ENCODE data around the gene MNT.

MNT gene

DNA sequence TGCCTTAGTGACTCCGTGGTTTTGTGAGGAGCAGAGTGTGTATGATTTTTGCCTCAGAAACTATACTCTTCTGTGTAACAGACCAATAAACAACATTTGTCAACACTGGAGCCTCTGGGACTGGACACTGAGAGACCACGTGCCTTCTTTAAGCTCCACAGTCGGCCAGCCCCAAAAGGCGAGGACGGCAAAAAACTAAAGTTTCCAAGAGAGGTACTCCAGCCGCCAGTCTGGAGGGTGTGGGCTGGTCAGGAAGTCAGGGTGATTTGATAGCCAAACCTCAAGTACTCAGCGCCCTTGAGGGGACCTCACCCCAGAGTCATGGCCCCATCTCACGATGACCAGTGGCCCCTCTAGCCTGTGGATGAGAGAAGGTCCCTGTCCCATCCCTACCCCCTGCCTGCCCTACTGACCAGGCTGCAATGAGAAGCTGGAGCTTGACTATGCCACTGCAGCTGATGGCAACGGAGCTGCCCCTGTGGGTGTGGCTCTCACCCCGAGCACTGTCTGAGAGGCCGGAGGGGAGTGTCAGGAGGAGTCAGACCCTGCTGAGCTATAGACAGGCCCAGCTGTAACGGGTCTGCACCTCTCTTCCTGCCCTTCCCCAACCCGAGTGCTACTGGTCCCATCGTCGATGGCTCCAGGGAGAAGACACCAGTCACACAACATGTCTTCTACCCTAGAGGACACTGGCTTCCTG, 19.8 kb downstream of the MNT start:
- DNase-seq (ENCODE audit: low read depth): no peak

DNA sequence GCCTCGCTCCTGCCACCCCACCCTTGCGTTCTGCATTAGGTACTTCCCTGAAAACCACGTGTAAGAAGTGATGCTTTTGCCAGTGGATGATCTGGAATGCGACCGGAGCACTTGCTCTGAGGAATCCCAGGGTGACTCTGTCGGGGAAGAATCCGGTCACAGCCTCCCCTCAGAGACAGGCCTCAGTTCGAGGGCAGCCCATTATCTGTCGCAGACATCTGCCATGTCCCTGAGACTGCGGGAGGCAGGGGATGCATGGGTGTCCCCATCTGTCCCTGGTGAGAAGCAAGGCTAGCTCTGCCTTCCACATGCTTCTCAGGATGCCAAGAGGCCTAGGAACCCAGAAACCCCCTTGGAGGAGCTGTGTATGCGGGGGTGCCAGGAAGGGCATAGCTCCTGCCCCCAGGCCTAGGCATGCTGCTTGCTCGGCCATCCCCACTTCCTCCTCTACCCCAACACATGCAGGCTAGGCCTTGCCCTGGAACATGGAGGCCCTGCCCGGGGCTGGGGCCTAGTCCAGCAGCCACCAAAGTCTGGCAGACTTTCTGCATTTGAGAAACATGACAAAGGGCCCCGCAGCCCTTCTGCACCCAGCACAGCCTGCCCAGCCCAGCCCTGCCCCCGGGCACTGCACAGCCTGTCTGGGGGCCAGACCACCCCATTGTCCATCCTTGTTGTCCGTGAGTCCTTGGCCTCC, 20.5 kb downstream of the MNT start:
- no peak for DNase-seq (ENCODE audit: low read depth)

DNA sequence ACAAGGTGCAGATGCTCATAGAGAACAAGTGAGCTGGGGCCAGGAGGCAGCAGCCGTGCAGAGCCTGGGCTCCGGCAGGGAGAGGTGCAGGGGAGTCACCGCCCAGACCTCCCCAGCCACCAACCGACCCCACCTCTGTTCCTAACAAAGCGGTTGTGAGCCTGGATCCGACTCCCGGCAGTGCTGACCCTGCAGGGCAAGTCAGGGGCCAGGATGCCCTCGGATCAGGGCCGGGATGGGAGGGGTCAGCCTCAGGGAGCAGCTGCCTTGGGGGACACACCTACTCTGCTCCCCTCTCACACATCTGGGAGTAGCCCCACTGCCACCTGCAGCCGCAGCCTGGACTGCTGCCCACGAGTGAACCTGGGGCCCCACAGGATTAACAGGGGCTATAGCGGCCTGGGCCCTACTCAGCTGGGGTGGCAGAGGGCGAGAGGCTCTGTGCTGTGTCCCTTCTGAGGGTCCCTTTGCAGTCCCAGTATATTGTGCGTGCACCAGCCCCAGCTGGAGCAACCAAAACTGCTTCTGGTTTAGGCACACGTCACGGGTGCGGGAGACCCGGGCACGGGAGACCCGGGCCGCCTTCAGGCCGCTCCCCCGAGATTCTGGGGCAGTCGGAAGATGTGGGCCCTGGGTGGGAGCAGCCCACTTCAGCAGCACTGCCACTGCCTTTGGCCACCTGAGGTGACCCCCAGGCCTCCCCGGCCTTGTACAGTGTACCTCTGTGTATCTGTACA, 21.2 kb downstream of the MNT start:
- DNase-seq (ENCODE audit: low read depth): no peak

DNA sequence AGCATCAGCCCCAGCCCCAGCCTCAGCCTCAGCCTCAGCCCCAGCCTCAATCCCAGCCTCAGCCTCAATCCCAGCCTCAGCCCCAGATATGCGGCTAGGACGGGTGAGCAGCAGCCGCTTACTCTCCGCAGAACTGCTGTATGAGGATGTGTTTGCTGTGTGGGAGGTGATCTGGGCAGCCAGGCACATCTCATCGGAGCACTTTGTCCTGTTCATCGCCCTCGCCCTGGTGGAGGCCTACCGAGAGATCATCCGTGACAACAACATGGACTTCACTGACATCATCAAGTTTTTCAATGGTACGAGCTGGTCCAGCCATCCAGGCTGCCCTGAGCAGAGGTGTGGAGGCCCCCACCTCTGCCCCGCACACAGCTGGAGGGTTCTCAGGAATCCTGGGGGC, 22.0 kb downstream of the MNT start:
- DNase-seq (ENCODE audit: low read depth): no peak

DNA sequence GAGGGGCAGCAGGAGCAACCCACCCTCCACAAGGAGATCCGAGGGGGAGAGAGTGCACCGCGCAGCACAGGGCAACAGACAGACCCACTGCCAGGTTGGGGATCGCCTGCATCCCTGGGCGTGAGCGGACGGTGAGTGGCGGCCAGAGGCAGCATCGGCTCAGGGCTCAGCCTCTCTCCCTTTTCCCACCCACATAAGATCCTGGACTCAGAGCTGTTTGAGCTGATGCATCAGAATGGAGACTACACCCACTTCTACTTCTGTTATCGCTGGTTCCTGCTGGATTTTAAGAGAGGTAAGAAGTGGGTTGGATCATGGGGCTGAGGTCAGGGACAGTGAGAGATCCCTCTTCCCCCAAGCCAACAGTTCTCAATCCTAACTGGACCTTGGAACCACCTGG, 23.2 kb downstream of the MNT start:
- no peak for DNase-seq (ENCODE audit: low read depth)

DNA sequence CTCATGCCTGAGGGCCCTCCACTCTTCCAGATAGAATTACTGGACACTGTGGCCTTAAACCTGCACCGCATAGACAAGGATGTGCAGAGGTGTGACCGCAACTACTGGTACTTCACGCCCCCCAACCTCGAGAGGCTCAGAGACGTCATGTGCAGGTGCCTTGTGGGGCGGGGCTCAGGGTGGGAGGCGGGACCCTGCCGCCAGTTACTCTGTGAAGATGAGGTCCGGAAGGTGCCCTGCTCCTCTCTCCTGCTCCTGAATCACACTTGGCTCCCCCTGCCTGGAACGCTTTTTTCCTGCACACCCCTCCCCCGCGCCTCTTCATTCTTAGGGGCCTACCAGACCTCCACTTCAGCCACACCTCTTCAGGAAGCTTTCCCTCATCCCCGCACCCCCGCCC, 24.8 kb downstream of the MNT start:
- DNase-seq (ENCODE audit: low read depth): no peak

DNA sequence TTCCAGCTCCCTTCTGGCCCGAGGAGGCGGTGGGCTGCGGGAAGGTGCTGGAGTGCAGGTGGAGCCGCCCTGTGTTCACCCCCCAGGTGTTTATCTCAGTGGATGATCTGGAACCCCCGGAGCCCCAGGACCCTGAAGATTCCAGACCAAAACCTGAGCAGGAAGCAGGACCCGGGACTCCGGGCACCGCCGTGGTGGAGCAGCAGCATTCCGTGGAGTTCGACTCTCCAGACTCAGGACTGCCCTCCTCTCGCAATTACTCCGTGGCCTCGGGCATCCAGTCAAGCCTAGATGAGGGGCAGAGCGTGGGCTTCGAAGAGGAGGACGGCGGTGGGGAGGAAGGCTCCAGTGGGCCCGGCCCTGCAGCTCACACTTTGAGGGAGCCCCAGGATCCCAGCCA, 25.5 kb downstream of the MNT start:
- no peak for DNase-seq (ENCODE audit: low read depth)

DNA sequence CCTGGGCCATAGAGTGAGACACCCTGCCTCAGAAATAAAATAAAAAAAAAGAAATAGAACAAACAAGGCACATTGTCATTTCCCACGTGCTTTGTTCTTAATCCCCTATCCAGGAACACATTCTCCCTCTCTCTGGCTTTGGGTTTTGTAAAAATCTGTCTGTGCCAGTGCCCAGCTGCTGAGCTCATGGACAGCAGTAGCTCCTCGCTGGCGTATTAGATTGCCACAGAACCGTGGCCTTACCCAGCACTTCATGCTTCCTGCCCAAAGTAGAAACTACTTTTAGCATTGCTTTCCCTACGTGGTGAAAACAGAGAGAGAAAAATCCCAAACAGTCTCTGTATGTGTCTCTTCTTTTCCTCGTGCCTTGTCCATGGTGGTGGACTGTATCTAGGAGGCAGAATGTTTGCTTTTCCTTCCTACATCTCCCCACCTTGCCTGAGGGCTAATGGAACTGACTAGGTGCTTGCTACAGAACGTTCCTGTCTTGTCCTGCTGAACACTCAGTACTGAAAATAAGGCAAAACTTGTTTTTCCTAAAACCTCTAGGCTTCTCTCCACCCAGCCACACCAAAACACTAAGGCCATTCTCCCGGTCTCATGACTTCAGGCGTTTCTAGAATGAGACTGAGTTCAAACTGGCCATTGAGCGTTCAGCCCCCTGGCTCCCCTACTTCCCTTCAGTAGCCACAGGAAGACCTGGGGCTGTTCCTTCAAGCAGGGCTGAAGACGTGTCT, 26.1 kb downstream of the MNT start:
- no peak for DNase-seq (ENCODE audit: low read depth)

DNA sequence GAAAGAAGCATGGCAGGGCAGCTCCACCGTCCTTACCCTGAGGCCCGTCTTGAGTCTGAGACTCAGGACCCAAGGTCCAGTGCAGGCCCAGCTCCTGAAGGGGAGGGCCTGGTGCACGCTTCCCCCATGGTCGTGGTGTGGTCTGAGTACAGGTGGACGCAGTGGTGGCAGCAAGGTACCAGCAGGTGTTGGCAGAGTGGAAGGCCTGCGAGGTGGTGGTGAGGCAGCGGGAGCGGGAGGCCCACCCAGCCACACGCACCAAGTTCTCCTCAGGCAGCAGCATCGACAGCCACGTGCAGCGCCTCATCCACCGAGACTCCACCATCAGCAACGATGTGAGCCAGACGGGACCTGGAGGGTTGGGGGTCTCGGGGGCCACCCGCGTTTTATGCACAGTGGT, 27.7 kb downstream of the MNT start:
- no peak for DNase-seq (ENCODE audit: low read depth)

DNA sequence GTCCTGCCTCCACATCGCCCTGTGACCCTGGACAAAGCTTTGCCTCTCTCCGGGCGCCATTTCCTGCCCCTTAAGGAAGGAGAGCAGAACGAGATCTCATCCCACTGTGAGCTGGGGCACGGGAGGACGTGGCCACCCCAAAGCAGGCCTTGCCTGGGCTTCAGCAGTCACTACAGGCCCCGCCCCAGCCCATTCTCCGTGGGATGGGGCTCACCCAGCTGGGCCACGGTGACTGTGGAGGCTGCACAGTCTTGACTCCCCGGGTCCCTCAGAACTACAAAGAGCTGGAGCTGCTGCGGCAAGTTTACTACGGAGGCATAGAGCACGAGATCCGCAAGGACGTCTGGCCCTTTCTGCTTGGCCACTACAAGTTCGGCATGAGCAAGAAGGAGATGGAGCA, 28.2 kb downstream of the MNT start:
- no peak for DNase-seq (ENCODE audit: low read depth)

DNA sequence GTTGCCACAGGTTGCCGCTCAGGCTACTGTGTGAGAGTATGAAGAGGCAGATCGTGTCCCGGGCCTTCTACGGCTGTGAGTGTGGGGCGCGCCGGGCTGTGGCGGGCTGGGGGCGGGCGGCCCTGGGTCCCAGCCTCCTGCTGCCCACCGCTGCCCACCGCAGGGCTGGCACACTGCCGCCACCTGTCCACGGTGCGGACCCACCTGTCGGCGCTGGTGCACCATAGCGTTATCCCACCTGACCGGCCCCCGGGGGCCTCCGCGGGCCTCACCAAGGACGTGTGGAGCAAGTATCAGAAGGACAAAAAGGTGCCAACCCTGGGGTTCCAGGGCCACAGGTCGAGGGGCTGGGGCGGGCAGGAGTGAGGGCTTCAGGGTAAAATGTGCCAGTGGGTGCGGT, 28.7 kb downstream of the MNT start:
- no peak for DNase-seq (ENCODE audit: low read depth)

DNA sequence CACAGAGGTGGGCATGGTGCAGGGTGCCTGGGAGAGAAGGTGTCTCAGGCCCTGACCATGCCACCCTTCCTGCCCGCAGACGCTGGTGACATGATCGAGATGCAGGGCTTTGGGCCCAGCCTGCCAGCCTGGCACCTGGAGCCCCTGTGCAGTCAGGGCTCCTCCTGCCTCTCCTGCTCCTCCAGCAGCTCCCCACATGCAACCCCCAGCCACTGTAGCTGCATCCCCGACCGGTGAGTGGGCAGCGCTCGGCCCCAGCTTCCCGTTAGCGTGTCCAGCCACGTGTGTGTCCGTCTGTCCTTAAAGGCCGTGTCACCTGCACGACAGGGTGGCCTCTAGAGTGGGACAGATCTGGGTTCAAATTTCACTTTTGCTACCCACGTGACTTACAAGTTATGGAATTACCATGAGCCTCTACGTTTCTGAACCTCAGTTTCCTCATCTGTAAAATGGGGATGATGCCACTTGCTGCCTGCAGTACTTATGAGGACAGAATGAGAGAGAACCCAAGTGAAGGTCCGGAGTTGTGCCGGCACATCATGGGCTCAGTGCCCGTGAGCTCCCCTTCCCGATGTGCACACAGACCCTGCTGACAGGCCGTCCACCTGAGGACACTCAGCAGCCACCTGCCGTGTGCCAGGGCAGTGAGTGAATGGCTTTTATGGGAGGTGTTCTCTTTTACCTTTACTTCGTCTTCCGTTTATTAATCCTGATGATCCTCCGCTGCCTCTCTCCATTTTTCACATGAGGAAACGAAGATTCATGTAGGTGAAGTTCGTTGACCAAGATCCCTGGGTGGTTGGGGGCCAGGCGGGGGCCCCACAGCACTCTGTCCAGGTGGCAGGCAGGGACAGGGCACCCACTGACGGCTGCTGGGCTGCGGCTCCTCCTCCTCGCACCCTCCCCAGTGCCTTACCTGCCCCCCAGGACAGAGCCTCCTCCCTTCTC, 29.4 kb downstream of the MNT start:
- DNase-seq (ENCODE audit: low read depth): no peak

DNA sequence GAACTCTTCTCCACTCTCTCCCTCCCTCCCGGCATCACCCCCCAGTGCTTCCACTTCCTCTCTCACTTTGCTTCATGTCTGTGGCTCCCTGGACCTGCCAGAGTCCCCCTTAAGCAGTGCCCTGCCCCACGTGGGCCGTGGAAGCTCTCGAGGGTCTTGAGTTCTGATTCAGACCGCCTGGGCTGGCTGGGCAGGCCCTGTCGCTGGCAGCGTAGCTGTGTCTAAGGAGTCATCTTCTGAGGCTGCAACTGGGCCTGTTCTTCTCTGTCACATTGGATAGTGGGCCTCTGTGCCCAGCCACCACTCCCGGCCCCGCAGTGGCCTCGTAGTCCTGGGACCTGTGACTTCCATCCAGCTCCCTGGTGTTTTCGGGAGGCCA, 30.7 kb downstream of the MNT start:
- DNase-seq (ENCODE audit: low read depth): no peak

DNA sequence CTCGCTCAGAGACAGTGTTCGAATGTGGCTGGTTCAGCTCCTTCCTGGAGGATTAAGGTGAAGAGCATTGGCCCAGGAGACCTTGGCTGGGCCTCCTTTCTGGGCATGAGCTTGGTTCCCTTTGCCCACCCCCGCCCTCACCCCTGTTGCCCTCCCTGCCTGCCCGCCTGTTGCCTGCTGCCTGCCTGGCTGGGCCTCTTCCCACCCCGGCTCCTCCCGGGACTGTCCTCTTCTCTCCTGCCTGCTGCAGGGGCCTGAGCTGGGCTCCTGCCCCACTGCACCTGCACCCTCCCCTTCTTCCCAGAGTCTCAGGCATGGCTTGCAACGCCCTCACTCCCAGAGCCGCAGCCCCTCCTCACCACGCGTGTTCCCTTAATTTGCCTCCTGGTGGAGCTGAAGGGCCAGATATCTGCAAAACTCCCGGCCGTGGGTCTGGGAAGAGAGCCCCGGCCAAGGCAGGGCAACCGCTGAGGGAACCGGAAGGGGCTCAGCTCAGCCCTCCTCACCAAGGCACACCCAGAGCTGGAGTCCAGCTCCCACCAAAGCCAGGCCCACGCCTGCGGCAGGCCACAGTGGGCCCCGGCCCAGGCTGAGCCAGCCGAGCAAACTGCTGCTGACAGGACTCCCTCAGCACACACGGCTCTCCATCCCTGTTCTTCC, 31.2 kb downstream of the MNT start:
- no peak for DNase-seq (ENCODE audit: low read depth)

DNA sequence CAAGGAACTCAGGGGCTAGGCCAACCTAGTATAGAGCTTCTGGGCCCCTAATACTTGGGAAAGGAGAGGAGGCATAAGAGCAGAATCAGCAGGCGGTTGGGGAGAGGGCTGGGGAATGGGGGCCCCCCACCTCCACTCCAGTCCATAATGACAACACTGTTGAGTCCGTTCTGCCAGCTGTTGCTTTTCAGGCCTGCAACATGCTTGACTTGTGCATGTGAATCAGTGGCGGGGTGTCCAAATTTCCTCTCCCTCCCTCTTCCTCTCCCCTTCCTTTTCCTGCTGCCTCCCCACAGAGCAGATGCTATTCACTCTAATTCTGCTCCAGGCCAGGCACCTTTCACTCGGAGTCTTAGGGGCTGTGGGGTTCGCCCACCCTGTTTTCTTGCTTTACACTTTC, 31.8 kb downstream of the MNT start:
- DNase-seq (ENCODE audit: low read depth): no peak

DNA sequence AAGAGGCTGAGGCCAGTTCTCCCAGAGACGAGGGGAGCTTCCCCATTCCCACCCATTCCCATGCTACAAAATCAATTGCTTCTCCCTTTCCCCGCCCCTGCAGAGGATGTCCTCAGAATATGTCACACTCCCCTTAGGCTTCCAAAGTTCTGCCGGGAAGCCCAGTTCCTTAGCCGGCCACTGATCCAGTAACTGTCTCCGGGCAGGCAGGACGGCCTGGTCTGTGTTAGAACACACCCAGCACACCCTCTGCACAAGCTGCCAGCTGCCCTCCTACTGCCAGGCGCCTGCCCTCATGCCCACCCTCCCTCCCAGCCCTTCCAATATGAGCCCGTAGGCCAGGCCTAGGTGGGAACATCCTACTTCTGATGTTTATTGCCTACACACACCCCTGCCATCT, 32.5 kb downstream of the MNT start:
- no peak for DNase-seq (ENCODE audit: low read depth)

DNA sequence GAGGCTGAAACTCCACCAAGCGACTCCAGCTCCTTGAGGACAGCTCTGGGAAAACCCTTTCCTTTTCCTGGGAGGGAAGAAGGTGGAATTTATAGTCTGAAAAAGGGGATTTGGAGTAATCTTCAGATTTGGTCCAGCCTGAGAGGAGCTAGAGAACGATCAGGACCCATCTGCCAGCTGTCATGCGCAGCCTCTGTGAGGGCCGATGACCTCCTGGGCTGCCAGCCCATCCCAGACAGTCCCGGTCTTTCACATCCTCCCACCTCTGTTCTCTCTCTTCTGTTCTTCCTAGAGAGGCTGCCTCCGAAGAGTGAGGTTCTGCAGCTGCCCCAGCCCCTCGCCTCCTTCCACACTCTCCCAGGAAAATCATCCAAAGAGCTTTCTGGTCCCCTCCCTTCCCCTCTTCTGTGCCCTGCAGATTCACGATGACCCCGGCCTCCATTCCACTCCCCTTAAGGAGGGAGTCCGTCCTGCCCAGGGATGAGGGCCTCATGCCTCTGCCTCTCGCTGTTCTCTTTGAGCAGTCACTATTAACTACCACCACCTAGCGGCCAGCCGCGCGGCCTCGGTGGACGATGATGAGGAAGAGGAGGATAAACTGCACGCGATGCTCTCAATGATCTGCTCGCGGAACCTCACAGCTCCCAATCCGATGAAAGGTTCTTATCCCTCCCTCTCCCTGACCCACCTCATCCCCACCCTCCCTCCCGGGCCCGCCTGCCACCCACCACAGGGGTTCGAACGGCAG, 33.9 kb downstream of the MNT start:
- DNase-seq (ENCODE audit: low read depth): no peak

DNA sequence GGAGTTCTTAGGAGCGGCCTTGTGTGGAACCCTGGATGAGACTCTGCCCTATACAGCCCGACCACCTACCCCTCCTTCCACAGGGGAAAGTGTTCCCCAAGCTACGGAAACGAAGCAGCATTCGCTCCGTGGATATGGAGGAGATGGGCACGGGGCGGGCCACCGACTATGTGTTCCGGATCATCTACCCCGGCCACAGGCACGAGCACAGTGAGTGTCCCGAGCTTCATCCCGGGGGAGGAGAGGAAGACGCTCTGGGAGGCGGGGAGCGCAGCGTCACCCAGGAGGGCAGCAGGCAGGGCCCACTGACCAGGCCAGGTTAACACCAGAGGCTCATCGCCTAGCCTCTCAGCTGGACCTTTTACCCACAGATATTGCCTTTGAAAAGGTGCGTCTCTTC, 35.7 kb downstream of the MNT start:
- no peak for DNase-seq (ENCODE audit: low read depth)

DNA sequence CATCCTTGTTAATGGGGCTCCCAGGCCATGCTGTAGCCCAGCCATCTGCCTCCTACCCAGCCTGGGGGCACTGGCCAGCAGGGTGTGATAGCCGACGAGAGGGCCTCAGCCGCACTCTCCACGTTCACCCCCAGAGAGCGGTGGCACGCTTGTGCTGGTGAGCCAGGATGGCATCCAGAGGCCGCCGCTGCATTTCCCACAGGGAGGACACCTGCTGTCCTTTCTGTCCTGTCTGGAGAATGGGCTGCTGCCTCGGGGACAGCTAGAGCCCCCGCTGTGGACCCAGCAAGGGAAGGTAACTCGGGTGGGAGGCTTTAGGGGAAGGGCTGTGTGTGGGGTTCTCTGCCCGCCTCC, 36.1 kb downstream of the MNT start:
- DNase-seq (ENCODE audit: low read depth): no peak

All from T follicular helper cell (primary cell).